Suprapubic skin (tissue), 4 donors: ENCODE results near the gene BTG3. TPM values are rescaled to one million over a fixed set of nuclear protein-coding genes. Genes with fewer than 3 reads are reported as not detected.

Experiments used
- DNase-seq, 2 donors: peaks; one replicate each; pipeline ENCODE4 v3.0.0-alpha.2; 2019; ENCODE audit warnings: low spot score in 2 of 2
- H3K27ac ChIP-seq: fragments of 200-600 bp; sonication (generic); one replicate; pipeline ENCODE4 v1.5.1; 2019
- H3K27me3 ChIP-seq: fragments of 200-600 bp; sonication (generic); one replicate; pipeline ENCODE4 v1.5.1; 2019
- H3K36me3 ChIP-seq: fragments of 200-600 bp; sonication (generic); one replicate; pipeline ENCODE4 v1.5.1; 2019
- H3K4me1 ChIP-seq: fragments of 200-600 bp; sonication (generic); one replicate; pipeline ENCODE4 v1.5.1; 2019
- H3K4me3 ChIP-seq: fragments of 200-600 bp; sonication (generic); one replicate; pipeline ENCODE4 v1.5.1; 2019; ENCODE audit warnings: mild to moderate bottlenecking
- H3K9me3 ChIP-seq: fragments of 200-600 bp; sonication (generic); one replicate; pipeline ENCODE4 v1.5.1; 2019
- EP300 ChIP-seq: sonication (generic); formaldehyde crosslinking; IDR thresholded peaks from one replicate; pipeline ENCODE4 v1.6.1; 2017; ENCODE audit warnings: antibody characterized with exemption
- POLR2A ChIP-seq, 2 donors: fragments of 450-650 bp; IDR thresholded peaks; one replicate each; pipeline ENCODE4 v1.6.1; 2017; ENCODE audit warnings: antibody characterized with exemption in 2 of 2, mild to moderate bottlenecking in 2 of 2, moderate library complexity in 2 of 2
- POLR2AphosphoS5 ChIP-seq, 3 donors: sonication (generic); formaldehyde crosslinking; IDR thresholded peaks; one replicate each; pipeline ENCODE4 v1.6.1; 2017; ENCODE audit warnings: antibody characterized with exemption in 3 of 3
- WGBS: methylation state at CpG from one replicate; pipeline ENCODE4 v1.1.5; 2018; 5-methylcytosine and 5-hydroxymethylcytosine counted together
- total RNA-seq, 4 donors: library from RNA; depleted of rRNA; stranded (reverse); fragments of >200 nt; gene quantifications; one replicate each; pipeline ENCODE4 v1.1.0, GENCODE V29; 2016
- TF ChIP-seq, protein P1 (sequence below), 2 donors: fragments of 200-600 bp in 1 of 2; fragments of 450-650 bp in 1 of 2; sonication (generic) in 1 of 2; IDR thresholded peaks; one replicate each; pipeline ENCODE4 v1.5.1; 2016 to 2019; ENCODE audit warnings: antibody characterized with exemption in 2 of 2, mild to moderate bottlenecking in 1 of 2, moderate library complexity in 1 of 2

The BTG3 gene
- total RNA-seq, 4 donors from 2014 or later: 50.4 to 81.5 (median 72.4) TPM

DNA sequence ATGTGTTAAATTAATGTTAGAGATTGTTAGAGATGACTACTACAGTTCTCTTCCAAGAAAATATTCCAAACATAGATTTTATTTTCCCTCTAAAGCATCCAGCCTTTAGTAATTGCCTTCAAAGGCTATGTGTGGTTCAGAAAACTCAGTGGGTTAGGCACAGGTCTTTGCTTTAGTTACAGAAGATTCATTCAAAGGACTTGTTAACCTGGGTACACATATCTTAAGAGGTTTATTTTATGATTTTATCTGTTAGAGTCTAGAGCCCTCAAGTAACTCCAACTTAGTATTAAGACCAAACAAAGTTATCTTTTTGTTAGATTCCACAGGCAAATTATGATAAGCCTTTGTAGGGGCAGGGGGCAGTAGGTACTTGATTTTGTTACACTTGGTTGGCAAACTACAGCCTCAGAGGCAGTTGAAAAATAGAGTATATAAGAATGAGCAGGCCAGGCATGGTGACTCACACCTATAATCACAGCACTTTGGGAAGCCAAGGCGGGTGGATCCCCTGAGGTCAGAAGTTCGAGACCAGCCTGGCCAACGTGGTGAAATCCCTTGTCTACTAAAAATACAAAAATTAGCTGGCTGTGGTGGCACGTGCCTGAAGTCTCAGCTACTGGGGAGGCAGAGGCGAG is 61.9 kb downstream of the BTG3 start:
- H3K9me3 ChIP-seq: no peaks in the 10 kb centered on the region
- no peak for TF ChIP-seq POLR2A (IDR thresholded peaks at IDR 0.05)
- TF ChIP-seq EP300: no peak
- TF ChIP-seq, protein P1, sequence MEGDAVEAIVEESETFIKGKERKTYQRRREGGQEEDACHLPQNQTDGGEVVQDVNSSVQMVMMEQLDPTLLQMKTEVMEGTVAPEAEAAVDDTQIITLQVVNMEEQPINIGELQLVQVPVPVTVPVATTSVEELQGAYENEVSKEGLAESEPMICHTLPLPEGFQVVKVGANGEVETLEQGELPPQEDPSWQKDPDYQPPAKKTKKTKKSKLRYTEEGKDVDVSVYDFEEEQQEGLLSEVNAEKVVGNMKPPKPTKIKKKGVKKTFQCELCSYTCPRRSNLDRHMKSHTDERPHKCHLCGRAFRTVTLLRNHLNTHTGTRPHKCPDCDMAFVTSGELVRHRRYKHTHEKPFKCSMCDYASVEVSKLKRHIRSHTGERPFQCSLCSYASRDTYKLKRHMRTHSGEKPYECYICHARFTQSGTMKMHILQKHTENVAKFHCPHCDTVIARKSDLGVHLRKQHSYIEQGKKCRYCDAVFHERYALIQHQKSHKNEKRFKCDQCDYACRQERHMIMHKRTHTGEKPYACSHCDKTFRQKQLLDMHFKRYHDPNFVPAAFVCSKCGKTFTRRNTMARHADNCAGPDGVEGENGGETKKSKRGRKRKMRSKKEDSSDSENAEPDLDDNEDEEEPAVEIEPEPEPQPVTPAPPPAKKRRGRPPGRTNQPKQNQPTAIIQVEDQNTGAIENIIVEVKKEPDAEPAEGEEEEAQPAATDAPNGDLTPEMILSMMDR (IDR thresholded peaks at IDR 0.05): no peak
- TF ChIP-seq POLR2AphosphoS5 (IDR thresholded peaks at IDR 0.05): no peak
- H3K4me3 ChIP-seq: no peak overlapping the region
- DNase-seq: no peak
- H3K36me3 ChIP-seq: no peaks in the 10 kb centered on the region
- H3K27ac ChIP-seq: no peak overlapping the region
- H3K4me1 ChIP-seq: peaks cover 6% of the 10 kb centered on the region
- H3K27me3 ChIP-seq: no peaks in the 10 kb centered on the region
- WGBS: 75% methylated on average over 5 of the region's 5 CpGs

DNA sequence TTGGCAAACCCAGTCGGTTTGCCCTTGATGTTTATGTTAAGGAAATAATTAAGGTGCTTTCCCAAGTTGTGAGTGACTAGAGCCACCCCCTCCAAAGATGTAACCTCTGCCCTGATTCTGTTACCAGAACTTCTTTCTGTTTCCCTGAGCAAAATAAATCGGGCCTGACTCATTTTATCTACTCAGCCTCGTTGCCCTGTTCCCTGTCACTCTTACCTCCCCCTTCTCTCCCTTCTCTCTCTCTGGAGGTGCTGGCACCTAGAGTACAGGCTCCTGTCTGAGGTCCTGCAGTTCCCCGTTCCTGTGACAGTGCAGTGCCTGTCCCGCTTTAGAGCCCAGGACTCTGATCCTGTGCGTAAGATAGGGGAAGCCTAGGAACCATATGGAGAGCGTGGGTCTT is 64.4 kb downstream of the BTG3 start:
- WGBS: 64% methylated on average over 7 of the region's 7 CpGs
- Histone ChIP-seq H3K36me3 (no peaks in the 10 kb centered on the region), H3K27ac (no peak overlapping the region), H3K27me3 (no peaks in the 10 kb centered on the region), H3K4me3 (no peak overlapping the region), H3K9me3 (no peaks in the 10 kb centered on the region), H3K4me1 (peaks cover 6% of the 10 kb centered on the region)
- DNase-seq: no peak
- TF ChIP-seq POLR2A (IDR thresholded peaks at IDR 0.05) (no peak), EP300 (no peak), POLR2AphosphoS5 (IDR thresholded peaks at IDR 0.05) (no peak)
- TF ChIP-seq, protein P1 (IDR thresholded peaks at IDR 0.05): no peak

DNA sequence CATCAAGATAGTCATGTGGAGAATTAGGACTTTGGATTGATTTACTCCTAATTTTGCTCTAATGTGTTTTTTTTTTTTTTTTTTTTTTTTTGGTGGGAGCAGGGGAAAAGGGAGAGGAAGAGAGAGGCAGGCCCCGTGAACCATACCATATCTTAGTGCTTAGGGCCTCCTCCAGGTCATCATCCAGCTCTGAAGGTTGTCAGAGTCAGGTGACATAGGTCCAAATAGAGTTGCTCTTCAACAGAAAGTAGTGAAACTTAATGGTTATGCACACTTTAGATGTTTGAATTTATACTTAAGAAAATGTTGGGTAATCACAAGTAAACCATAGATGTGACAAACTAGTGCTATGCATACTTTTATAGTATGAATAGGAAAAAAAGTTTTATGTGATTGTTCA is 67.7 kb downstream of the BTG3 start:
- H3K36me3 ChIP-seq: no peaks in the 10 kb centered on the region
- no peak overlapping the region for H3K27ac ChIP-seq
- TF ChIP-seq POLR2AphosphoS5 (IDR thresholded peaks at IDR 0.05): no peak
- no peak for TF ChIP-seq POLR2A (IDR thresholded peaks at IDR 0.05)
- no peak for TF ChIP-seq EP300
- TF ChIP-seq, protein P1 (IDR thresholded peaks at IDR 0.05): no peak
- WGBS: 92% methylated on average over 1 of the region's 1 CpG
- no peaks in the 10 kb centered on the region for H3K27me3 ChIP-seq
- H3K4me3 ChIP-seq: no peak overlapping the region
- H3K9me3 ChIP-seq: no peaks in the 10 kb centered on the region
- peaks cover 12% of the 10 kb centered on the region for H3K4me1 ChIP-seq
- DNase-seq: no peak

Other genes with a start within 250 kb of the BTG3 start
- 100 to 1,000 TPM in 3 of 4 donors, 10 to 100 TPM in 1; 87.7 to 123 (median 112) TPM for gene CXADR, start 99.9 kb downstream of the BTG3 start, total RNA-seq
- 10 to 100 TPM; 14.0 to 29.0 (median 21.7) TPM for gene C21orf91, start 206.5 kb upstream of the BTG3 start, total RNA-seq